Eye (tissue), 1 donor: Measurements from ENCODE around the gene NBPF1.
"Not testable (repeated sequence)": the region's sequence is repeated elsewhere in the genome, so short reads cannot be mapped to it uniquely, and the experiment has no call there.

Experiments
- DNase-seq: peaks from one replicate; pipeline ENCODE4 v3.0.0-alpha.2; 2015

Gene NBPF1

GRCh38 chr1:16540421-16540893 lies 72.9 kb downstream of the NBPF1 start:
- DNase-seq = not testable (repeated sequence)

GRCh38 chr1:16537528-16537927 lies 75.8 kb downstream of the NBPF1 start:
- DNase-seq = not testable (repeated sequence)

GRCh38 chr1:16536796-16537195 lies 76.6 kb downstream of the NBPF1 start:
- DNase-seq = not testable (repeated sequence)

- not testable (repeated sequence) for DNase-seq
Observed at GRCh38 chr1:16535898-16536297, 77.5 kb downstream of the NBPF1 start.

GRCh38 chr1:16535487-16535886 lies 77.9 kb downstream of the NBPF1 start:
- DNase-seq = peak; percentile 43

- DNase-seq = peak; percentile 86
Observed at GRCh38 chr1:16534829-16535456, 78.4 kb downstream of the NBPF1 start.

- peak; percentile 16 for DNase-seq
Observed at GRCh38 chr1:16534239-16534828, 79.0 kb downstream of the NBPF1 start.

- DNase-seq = not testable (repeated sequence)
Observed at GRCh38 chr1:16532235-16532991, 81.0 kb downstream of the NBPF1 start.

GRCh38 chr1:16528338-16528737 lies 85.0 kb downstream of the NBPF1 start:
- DNase-seq = not testable (repeated sequence)

- DNase-seq = not testable (repeated sequence)
Observed at GRCh38 chr1:16525769-16526168, 87.6 kb downstream of the NBPF1 start.

GRCh38 chr1:16521679-16522078 lies 91.7 kb downstream of the NBPF1 start:
- DNase-seq = not testable (repeated sequence)

GRCh38 chr1:16521288-16521583 lies 92.1 kb downstream of the NBPF1 start:
- no peak for DNase-seq

- DNase-seq = not testable (repeated sequence)
Observed at GRCh38 chr1:16520435-16521287, 92.7 kb downstream of the NBPF1 start.

GRCh38 chr1:16519255-16519951 lies 94.0 kb downstream of the NBPF1 start:
- DNase-seq = peak; percentile 47

GRCh38 chr1:16518913-16519254 lies 94.5 kb downstream of the NBPF1 start:
- DNase-seq = not testable (repeated sequence)

- not testable (repeated sequence) for DNase-seq
Observed at GRCh38 chr1:16516694-16517410, 96.5 kb downstream of the NBPF1 start.

- DNase-seq = peak; percentile 90
Observed at GRCh38 chr1:16514107-16515055, 99.0 kb downstream of the NBPF1 start, which contains the start of gene RNU1-1. Gene RNU1-1 (minus strand): TSS chr1:16514285.

GRCh38 chr1:16513412-16514106 lies 99.8 kb downstream of the NBPF1 start:
- DNase-seq = peak; percentile 89

GRCh38 chr1:16512624-16513411 lies 100.5 kb downstream of the NBPF1 start:
- DNase-seq = not testable (repeated sequence)
